ENCODE data around the gene PTN.

GRCh38 chr7:137254766-137255165 lies 88.8 kb downstream of the PTN start:
- TF ChIP-seq CTCF (IDR thresholded peaks at IDR 0.05; ENCODE audit: insufficient read depth, low read depth, low read length) (no peak), EZH2 (IDR thresholded peaks at IDR 0.05; ENCODE audit: insufficient read depth, low read length) (no peak)
